A549 (cell line): Measurements from ENCODE around the gene PODNL1.

Source experiments
- CHD2 ChIP-seq: fragments of 150-350 bp; IDR thresholded peaks from 2 replicates; pipeline ENCODE4 v1.6.1; 2014; ENCODE audit warnings: low read length; ENCODE audit not compliant: partially characterized antibody
- CHD4 ChIP-seq: fragments of 200-600 bp; sonication (generic); IDR thresholded peaks from 2 replicates; pipeline ENCODE4 v1.6.1; 2016; ENCODE audit warnings: antibody characterized with exemption, mild to moderate bottlenecking, borderline replicate concordance
- CTCF ChIP-seq: fragments of >200 bp; sonication (Bioruptor Twin); formaldehyde crosslinking; IDR thresholded peaks from 3 replicates; pipeline ENCODE4 v1.5.1; 2016
- MAX ChIP-seq: IDR thresholded peaks from 2 replicates; pipeline ENCODE4 v1.6.1; 2012
- MAZ ChIP-seq: fragments of 150-350 bp; IDR thresholded peaks from 2 replicates; pipeline ENCODE4 v1.6.1; 2014; ENCODE audit warnings: antibody characterized with exemption, low read depth, low read length, borderline replicate concordance
- MYC ChIP-seq: IDR thresholded peaks from 2 replicates; pipeline ENCODE4 v1.6.1; 2012; ENCODE audit warnings: mild to moderate bottlenecking, inconsistent platforms, low read length, improper control_type of control experiment, borderline replicate concordance
- NFE2L2 ChIP-seq: fragments of 150-350 bp; conservative IDR thresholded peaks from 2 replicates; pipeline ENCODE4 v1.6.1; 2014; ENCODE audit warnings: low read length
- PBX3 ChIP-seq: IDR thresholded peaks from 2 replicates; pipeline ENCODE4 v1.6.1; 2012
- POLR2A ChIP-seq: IDR thresholded peaks from 2 replicates; pipeline ENCODE4 v1.6.1; 2012; ENCODE audit warnings: mild to moderate bottlenecking, low read length
- REST ChIP-seq: fragments of 200-600 bp; sonication (generic); IDR thresholded peaks from 2 replicates; pipeline ENCODE4 v1.6.1; 2016; ENCODE audit warnings: antibody characterized with exemption, mild to moderate bottlenecking, moderate library complexity
- ZFP36 ChIP-seq: fragments of 450-650 bp; IDR thresholded peaks from 2 replicates; pipeline ENCODE4 v1.6.1; 2014; ENCODE audit warnings: borderline replicate concordance; ENCODE audit not compliant: partially characterized antibody

GRCh38 chr19:13905634-13906520 lies 32.3 kb downstream of the PODNL1 start, which contains the start of the genes BRME1 and CC2D1A:
- TF ChIP-seq REST (no peak), CHD2 (no peak), ZFP36 (no peak), MYC (no peak), CHD4 (no peak), CTCF (no peak), NFE2L2 (no peak), POLR2A (peak; percentile 68), MAZ (no peak), MAX (peak; percentile 99), PBX3 (no peak)
